HEK293 (cell line): ENCODE data around the gene PIK3R3.

ENCODE experiments used
- MZF1 ChIP-seq: fragments of 450-650 bp; formaldehyde crosslinking; IDR thresholded peaks from 2 replicates; pipeline ENCODE4 v1.5.1; 2017; ENCODE audit warnings: missing biosample characterization, missing genetic modification characterization, borderline replicate concordance
- YY1 ChIP-seq: fragments of 450-650 bp; formaldehyde crosslinking; IDR thresholded peaks from 2 replicates; pipeline ENCODE4 v1.5.1; 2018; ENCODE audit warnings: missing biosample characterization, missing genetic modification characterization
- ZNF335 ChIP-seq: fragments of 450-650 bp; formaldehyde crosslinking; conservative IDR thresholded peaks from 2 replicates; pipeline ENCODE4 v1.5.1; 2016; ENCODE audit warnings: missing biosample characterization, missing genetic modification characterization
- ZNF473 ChIP-seq: fragments of 450-650 bp; formaldehyde crosslinking; IDR thresholded peaks from 2 replicates; pipeline ENCODE4 v1.5.1; 2017; ENCODE audit warnings: missing biosample characterization, missing genetic modification characterization
- ZNF585B ChIP-seq: fragments of 450-650 bp; formaldehyde crosslinking; IDR thresholded peaks from 2 replicates; pipeline ENCODE4 v1.5.1; 2016; ENCODE audit warnings: missing biosample characterization, missing genetic modification characterization
- TF ChIP-seq, protein P1 (sequence below): fragments of 450-650 bp; formaldehyde crosslinking; IDR thresholded peaks from 2 replicates; pipeline ENCODE4 v1.5.1; 2016; ENCODE audit warnings: missing biosample characterization, missing genetic modification characterization
- TF ChIP-seq, protein P2 (sequence below): fragments of 450-650 bp; formaldehyde crosslinking; IDR thresholded peaks from 2 replicates; pipeline ENCODE4 v1.5.1; 2016; ENCODE audit warnings: missing biosample characterization, missing genetic modification characterization
- TF ChIP-seq, protein P3 (sequence below): fragments of 450-650 bp; formaldehyde crosslinking; IDR thresholded peaks from 2 replicates; pipeline ENCODE4 v1.5.1; 2016; ENCODE audit warnings: missing biosample characterization, missing genetic modification characterization
- TF ChIP-seq, protein P4 (sequence below): IDR thresholded peaks from 2 replicates; pipeline ENCODE4 v1.6.1; 2011; ENCODE audit warnings: mild to moderate bottlenecking, low read depth, low read length, borderline replicate concordance
- TF ChIP-seq, protein P5 (sequence below): fragments of 450-650 bp; formaldehyde crosslinking; IDR thresholded peaks from 2 replicates; pipeline ENCODE4 v1.5.1; 2016; ENCODE audit warnings: missing biosample characterization, missing genetic modification characterization
- TF ChIP-seq, protein P6 (sequence below): fragments of 450-650 bp; formaldehyde crosslinking; IDR thresholded peaks from 2 replicates; pipeline ENCODE4 v1.5.1; 2016; ENCODE audit warnings: missing biosample characterization, missing genetic modification characterization

DNA sequence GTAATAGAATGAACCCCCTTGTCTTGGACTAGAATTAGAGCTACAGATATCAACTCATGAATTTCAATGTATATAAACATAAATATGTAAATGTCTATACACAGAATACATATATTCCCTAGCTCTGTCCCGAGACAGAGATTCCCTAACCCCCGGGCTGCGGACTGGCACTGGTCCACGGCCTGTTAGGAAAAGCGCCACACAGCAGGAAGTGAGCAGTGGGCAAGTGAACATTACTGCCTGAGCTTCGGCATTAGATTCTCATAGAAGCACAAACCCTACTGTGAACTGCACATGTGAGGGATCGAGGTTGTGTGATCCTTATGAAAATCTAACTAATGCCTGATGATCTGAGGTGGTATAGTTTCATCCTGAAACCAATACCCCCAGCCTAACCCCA, 51.2 kb downstream of the PIK3R3 start:
- TF ChIP-seq, protein P1, sequence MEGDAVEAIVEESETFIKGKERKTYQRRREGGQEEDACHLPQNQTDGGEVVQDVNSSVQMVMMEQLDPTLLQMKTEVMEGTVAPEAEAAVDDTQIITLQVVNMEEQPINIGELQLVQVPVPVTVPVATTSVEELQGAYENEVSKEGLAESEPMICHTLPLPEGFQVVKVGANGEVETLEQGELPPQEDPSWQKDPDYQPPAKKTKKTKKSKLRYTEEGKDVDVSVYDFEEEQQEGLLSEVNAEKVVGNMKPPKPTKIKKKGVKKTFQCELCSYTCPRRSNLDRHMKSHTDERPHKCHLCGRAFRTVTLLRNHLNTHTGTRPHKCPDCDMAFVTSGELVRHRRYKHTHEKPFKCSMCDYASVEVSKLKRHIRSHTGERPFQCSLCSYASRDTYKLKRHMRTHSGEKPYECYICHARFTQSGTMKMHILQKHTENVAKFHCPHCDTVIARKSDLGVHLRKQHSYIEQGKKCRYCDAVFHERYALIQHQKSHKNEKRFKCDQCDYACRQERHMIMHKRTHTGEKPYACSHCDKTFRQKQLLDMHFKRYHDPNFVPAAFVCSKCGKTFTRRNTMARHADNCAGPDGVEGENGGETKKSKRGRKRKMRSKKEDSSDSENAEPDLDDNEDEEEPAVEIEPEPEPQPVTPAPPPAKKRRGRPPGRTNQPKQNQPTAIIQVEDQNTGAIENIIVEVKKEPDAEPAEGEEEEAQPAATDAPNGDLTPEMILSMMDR (tag by site-specific recombination), result no peak
- TF ChIP-seq, protein P2, sequence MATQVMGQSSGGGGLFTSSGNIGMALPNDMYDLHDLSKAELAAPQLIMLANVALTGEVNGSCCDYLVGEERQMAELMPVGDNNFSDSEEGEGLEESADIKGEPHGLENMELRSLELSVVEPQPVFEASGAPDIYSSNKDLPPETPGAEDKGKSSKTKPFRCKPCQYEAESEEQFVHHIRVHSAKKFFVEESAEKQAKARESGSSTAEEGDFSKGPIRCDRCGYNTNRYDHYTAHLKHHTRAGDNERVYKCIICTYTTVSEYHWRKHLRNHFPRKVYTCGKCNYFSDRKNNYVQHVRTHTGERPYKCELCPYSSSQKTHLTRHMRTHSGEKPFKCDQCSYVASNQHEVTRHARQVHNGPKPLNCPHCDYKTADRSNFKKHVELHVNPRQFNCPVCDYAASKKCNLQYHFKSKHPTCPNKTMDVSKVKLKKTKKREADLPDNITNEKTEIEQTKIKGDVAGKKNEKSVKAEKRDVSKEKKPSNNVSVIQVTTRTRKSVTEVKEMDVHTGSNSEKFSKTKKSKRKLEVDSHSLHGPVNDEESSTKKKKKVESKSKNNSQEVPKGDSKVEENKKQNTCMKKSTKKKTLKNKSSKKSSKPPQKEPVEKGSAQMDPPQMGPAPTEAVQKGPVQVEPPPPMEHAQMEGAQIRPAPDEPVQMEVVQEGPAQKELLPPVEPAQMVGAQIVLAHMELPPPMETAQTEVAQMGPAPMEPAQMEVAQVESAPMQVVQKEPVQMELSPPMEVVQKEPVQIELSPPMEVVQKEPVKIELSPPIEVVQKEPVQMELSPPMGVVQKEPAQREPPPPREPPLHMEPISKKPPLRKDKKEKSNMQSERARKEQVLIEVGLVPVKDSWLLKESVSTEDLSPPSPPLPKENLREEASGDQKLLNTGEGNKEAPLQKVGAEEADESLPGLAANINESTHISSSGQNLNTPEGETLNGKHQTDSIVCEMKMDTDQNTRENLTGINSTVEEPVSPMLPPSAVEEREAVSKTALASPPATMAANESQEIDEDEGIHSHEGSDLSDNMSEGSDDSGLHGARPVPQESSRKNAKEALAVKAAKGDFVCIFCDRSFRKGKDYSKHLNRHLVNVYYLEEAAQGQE (tag by site-specific recombination), result no peak
- TF ChIP-seq, protein P3, sequence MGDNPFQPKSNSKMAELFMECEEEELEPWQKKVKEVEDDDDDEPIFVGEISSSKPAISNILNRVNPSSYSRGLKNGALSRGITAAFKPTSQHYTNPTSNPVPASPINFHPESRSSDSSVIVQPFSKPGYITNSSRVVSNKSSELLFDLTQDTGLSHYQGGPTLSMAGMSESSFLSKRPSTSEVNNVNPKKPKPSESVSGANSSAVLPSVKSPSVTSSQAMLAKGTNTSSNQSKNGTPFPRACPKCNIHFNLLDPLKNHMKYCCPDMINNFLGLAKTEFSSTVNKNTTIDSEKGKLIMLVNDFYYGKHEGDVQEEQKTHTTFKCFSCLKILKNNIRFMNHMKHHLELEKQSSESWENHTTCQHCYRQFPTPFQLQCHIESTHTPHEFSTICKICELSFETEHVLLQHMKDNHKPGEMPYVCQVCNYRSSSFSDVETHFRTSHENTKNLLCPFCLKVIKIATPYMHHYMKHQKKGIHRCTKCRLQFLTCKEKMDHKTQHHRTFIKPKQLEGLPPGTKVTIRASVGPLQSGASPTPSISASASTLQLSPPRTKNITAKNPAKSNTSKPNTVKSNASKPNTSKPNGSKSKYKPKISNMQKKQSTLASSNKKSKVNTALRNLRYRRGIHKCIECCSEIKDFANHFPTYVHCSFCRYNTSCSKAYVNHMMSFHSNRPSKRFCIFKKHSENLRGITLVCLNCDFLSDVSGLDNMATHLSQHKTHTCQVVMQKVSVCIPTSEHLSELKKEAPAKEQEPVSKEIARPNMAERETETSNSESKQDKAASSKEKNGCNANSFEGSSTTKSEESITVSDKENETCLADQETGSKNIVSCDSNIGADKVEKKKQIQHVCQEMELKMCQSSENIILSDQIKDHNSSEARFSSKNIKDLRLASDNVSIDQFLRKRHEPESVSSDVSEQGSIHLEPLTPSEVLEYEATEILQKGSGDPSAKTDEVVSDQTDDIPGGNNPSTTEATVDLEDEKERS (tag by site-specific recombination), result no peak
- TF ChIP-seq ZNF473, result no peak
- TF ChIP-seq YY1, result no peak
- TF ChIP-seq, protein P4, sequence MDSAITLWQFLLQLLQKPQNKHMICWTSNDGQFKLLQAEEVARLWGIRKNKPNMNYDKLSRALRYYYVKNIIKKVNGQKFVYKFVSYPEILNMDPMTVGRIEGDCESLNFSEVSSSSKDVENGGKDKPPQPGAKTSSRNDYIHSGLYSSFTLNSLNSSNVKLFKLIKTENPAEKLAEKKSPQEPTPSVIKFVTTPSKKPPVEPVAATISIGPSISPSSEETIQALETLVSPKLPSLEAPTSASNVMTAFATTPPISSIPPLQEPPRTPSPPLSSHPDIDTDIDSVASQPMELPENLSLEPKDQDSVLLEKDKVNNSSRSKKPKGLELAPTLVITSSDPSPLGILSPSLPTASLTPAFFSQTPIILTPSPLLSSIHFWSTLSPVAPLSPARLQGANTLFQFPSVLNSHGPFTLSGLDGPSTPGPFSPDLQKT, result no peak
- TF ChIP-seq MZF1 (tag by site-specific recombination), result no peak
- TF ChIP-seq, protein P5, sequence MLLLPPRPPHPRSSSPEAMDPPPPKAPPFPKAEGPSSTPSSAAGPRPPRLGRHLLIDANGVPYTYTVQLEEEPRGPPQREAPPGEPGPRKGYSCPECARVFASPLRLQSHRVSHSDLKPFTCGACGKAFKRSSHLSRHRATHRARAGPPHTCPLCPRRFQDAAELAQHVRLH (tag by site-specific recombination), result no peak
- TF ChIP-seq ZNF585B (tag by site-specific recombination), result no peak
- no peak for TF ChIP-seq ZNF335 (tag by site-specific recombination)
- TF ChIP-seq, protein P6, sequence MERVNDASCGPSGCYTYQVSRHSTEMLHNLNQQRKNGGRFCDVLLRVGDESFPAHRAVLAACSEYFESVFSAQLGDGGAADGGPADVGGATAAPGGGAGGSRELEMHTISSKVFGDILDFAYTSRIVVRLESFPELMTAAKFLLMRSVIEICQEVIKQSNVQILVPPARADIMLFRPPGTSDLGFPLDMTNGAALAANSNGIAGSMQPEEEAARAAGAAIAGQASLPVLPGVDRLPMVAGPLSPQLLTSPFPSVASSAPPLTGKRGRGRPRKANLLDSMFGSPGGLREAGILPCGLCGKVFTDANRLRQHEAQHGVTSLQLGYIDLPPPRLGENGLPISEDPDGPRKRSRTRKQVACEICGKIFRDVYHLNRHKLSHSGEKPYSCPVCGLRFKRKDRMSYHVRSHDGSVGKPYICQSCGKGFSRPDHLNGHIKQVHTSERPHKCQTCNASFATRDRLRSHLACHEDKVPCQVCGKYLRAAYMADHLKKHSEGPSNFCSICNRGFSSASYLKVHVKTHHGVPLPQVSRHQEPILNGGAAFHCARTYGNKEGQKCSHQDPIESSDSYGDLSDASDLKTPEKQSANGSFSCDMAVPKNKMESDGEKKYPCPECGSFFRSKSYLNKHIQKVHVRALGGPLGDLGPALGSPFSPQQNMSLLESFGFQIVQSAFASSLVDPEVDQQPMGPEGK (tag by site-specific recombination), result no peak
